Endometrium (tissue), 2 donors: Measurements from ENCODE around the gene BIRC7.

Experiments used
- FAIRE-seq: peaks from 2 replicates; lab custom pipeline; 2012; peaks lifted over from hg19 to GRCh38; lab: Jason Lieb, UNC
- donor health status: control.
- donor health status: control.

Gene BIRC7

DNA sequence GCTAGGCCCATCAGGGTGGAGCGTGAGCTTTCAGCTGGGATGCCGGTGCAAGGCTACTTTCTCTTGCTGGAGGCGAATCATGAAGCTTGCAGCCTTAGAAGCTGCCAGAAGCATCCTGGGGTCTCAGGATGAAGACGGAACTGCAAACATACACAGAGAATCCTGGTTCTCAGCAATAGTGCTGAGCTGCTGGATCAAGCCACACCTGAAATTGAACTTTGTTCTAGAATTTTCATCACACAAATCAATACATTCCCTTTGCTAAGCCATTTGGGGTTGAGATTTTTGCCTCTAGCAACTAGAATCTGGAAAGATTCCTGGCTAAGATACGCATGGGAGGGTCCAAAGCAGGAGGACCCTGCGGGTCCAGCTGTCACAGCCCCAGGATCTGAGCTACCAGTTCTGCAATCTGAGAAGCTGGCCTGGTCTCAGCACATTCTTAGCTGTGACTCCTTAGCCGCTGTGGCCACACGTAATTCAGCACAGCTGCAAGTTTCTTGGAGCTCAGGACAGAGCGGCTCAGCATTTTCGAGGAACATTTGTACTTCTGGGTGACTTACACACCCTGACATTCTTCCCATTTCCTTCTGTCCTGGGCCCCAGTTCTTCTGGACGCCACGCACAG lies 30.3 kb downstream of the BIRC7 start:
- FAIRE-seq = no peak

DNA sequence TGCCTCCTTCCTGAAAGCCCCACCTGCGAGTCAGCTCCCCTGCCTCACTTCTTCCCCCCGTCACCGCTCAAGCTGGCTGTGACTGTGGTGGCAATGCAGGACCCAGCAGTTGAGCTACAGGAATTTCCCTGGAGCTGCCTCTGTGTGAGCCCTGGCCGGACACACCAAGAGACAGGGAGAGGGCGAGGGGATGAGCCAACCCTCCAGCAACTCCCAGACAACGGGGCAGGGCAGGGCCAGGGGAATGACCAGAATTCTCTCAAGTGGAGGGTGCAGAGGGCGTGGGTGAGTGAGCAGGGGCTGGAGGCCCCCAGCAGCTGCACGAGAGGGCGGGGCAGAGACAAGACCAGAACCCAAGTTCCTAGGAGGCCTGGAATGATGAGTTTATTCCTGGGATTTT lies 32.0 kb downstream of the BIRC7 start:
- no peak for FAIRE-seq

DNA sequence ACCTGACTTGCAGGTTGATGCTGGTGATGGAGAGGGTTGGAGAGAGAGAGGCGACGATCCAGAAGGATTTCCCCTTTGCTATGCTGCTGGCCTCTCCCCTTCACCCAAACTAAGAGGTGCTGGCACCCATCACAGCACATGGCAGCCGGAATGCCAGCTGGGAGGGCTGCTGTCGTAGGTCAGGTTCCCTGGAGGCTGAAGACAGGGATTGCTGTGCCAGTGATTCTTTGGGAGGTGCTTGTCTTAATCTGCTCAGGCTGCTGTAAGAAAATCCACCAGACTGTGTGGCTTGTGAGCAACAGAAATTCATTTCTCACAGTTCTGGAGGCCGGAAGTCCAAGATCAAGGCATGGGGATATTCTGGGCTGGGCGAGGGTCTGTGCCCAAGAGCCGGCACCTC lies 32.6 kb downstream of the BIRC7 start:
- FAIRE-seq = no peak

GRCh38 chr20:63268671-63269439 lies 33.1 kb downstream of the BIRC7 start:
- FAIRE-seq = no peak

GRCh38 chr20:63269724-63270123 lies 34.0 kb downstream of the BIRC7 start:
- FAIRE-seq = no peak

DNA sequence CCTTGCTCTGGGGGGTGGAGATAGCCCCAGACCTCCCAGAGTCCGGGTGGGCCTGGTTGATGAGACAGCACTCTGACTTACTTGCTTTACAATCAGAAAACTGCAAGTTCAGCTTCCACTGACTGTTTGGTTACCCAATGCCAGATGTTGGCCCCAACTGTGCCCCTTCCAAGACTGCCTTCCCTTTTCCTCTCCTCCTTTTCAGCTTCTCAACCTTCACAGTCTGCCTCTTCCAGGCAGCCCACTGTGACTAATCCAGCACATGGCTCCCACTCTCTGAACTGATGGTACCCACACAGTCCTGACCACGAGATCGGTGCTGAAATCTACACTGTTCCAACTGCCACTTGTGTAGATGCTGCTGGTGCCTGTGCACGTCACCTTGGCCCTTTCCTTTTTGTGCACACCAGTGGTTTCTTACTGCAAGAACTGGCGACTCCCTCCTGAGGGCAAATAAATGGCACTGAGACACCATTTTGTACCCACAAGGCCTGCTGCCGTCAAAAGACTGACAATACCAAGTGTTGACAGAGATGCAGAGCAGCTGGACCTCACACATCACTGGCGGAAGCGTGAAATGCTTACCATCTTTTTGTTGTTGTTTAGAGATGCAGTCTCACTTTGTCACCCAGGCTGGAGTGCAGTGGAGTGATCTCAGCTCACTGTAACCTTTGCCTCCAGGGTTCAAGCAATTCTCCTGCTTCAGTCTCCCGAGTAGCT lies 35.1 kb downstream of the BIRC7 start:
- no peak for FAIRE-seq

GRCh38 chr20:63272105-63273058 lies 36.7 kb downstream of the BIRC7 start, which contains the start of gene ARFGAP1:
ARFGAP1 (plus strand) TSS chr20:63272813; CDS start chr20:63275581, 2,768 bp downstream.
- FAIRE-seq = no peak

DNA sequence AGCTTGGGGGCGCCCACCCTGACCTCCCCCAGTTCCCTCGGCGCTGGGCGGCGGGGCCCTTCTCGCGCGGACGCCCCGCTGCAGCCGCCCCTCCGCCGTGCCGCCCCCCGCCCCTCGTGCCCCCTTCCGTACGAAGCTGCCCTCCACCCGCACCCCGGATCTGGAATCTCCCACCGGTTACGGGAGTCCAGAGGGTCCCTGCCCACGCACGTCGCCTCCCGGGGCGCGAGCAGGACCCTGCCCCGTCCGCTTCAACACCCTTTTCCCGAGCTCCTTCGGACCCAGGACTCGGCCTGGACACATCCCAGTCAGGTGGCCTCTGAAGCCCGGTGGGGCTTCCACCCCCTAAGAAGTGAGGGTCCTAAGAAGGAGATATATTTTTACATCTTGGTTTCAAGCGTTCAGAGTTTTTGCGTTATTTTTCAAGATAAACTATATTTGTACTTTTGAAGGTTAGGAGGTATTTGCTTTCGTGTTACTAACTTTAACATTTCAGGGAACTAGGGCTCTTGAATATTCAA lies 37.4 kb downstream of the BIRC7 start:
- FAIRE-seq = no peak

GRCh38 chr20:63273635-63274380 lies 38.1 kb downstream of the BIRC7 start:
- FAIRE-seq = no peak

GRCh38 chr20:63274381-63275228 lies 38.9 kb downstream of the BIRC7 start:
- FAIRE-seq = no peak

DNA sequence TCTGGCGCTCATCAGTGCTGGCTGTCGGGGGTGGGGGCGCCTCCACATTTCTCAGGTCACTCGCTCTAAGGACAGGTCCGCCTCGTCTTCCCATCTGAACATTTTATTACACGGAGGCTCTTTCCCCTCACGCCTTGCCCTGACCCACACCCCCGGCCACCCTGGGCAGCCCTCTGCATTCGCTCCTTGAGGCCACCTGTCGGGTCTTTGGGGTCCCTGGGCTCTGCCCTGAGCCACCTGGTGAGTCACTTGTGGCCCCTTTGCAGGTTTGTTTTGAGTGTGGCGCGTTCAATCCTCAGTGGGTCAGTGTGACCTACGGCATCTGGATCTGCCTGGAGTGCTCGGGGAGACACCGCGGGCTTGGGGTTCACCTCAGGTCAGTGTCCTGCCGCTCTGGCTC lies 40.1 kb downstream of the BIRC7 start:
- FAIRE-seq = no peak

DNA sequence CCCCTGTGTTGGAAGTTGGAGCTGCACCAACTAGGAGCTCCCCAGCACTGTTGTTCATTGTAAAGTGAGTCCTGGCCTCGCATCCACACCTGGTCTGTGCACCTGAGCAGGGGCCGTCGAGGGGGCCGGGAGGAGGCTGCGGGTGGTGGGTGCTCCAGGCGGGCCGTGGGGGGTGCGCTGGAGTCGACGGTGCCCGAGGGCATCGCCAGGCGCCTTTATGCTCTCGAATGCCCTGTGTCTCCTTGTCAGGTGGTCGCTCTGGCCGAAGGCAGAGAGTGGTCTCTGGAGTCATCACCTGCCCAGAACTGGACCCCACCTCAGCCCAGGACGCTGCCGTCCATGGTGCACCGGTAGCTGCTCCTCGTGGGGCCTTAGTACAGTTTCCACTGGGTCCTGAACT lies 41.3 kb downstream of the BIRC7 start:
- no peak for FAIRE-seq

- no peak for FAIRE-seq
Observed at GRCh38 chr20:63277466-63278272, 42.0 kb downstream of the BIRC7 start.

GRCh38 chr20:63278661-63279060 lies 43.0 kb downstream of the BIRC7 start:
- no peak for FAIRE-seq

- FAIRE-seq = no peak
Observed at GRCh38 chr20:63279931-63280330, 44.2 kb downstream of the BIRC7 start.

- no peak for FAIRE-seq
Observed at GRCh38 chr20:63280371-63280770, 44.7 kb downstream of the BIRC7 start.

- FAIRE-seq = no peak
Observed at GRCh38 chr20:63280929-63281545, 45.3 kb downstream of the BIRC7 start.

DNA sequence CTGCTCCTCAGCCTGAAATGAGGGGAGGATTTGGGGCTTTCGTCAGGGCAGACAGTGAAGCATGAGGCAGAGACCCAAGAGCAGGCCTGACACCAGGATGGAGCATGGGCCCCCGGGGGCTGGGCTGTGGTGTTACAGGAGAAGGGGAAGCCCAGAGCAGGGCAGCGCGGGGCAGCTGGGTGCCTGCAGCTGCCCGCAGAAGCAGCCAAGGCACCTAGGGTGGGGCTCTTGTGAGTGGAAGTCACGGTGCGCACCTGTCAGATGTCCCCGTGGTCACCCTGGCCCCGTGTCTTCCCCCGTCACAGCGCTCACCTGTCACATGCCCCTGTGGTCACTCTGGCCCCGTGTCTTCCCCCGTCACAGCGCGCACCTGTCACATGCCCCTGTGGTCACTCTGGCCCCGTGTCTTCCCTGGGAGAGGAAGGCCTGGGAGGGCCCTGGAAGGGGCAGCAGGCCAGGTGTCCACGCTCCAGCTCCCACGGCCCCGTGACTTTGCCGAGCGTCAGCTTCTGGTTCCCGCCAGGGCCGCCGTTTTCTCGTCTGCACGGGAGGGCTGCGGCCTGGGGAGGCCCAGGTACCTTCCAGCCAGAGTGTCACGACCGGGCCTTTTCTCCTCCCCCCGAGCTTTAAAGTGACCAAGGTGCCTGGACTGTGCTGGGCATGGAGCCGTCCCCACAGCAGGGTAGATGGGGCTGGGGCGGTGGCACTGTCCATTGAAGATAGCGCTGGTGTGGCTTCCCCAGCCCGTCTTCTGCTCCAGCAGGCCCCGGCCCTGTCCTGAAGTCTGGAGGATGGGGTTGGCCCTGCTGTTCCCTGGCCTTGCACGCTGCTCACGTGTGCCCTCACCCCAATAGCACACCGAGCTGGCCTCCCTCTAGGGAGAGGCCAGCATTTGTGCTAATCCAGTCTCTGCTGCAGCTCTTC lies 46.3 kb downstream of the BIRC7 start:
- no peak for FAIRE-seq
